H9 (cell line): Measurements from ENCODE around the gene RBM18. TPM values are rescaled to one million over a fixed set of nuclear protein-coding genes. Genes with fewer than 3 reads are reported as not detected.

ENCODE experiments used
- DNase-seq: peaks from one replicate; pipeline ENCODE4 v3.0.0-alpha.2; 2017
- H2AFZ ChIP-seq: one replicate; pipeline ENCODE4 v1.6.1; 2013; ENCODE audit warnings: mild to moderate bottlenecking, low read length, control low read depth, moderate library complexity
- H2AK5ac ChIP-seq: 2 replicates; pipeline ENCODE4 v1.6.1; 2013; ENCODE audit warnings: low read length, control low read depth, mixed read lengths; ENCODE audit not compliant: insufficient read length
- H2BK120ac ChIP-seq: one replicate; pipeline ENCODE4 v1.6.1; 2013; ENCODE audit warnings: low read depth, mild to moderate bottlenecking, low read length, control low read depth, inconsistent platforms; ENCODE audit not compliant: poor library complexity, severe bottlenecking
- H2BK12ac ChIP-seq: 2 replicates; pipeline ENCODE4 v1.6.1; 2013; ENCODE audit warnings: low read length, control low read depth, mixed read lengths, low read depth; ENCODE audit not compliant: insufficient read length
- H2BK15ac ChIP-seq: 2 replicates; pipeline ENCODE4 v1.6.1; 2013; ENCODE audit warnings: low read depth, low read length, control low read depth
- H2BK20ac ChIP-seq: one replicate; pipeline ENCODE4 v1.6.1; 2013; ENCODE audit warnings: low read depth, mild to moderate bottlenecking, low read length, control low read depth, inconsistent platforms; ENCODE audit not compliant: poor library complexity, severe bottlenecking
- H2BK5ac ChIP-seq: 2 replicates; pipeline ENCODE4 v1.6.1; 2013; ENCODE audit warnings: low read length, control low read depth, mixed read lengths; ENCODE audit not compliant: insufficient read length
- H3K14ac ChIP-seq: 2 replicates; pipeline ENCODE4 v1.6.1; 2013; ENCODE audit warnings: low read length, control low read depth; ENCODE audit not compliant: insufficient read depth
- H3K18ac ChIP-seq: 2 replicates; pipeline ENCODE4 v1.6.1; 2013; ENCODE audit warnings: low read depth, mild to moderate bottlenecking, mixed read lengths, low read length, control low read depth; ENCODE audit not compliant: insufficient read length
- H3K23ac ChIP-seq: 2 replicates; pipeline ENCODE4 v1.6.1; 2013; ENCODE audit warnings: low read length, control low read depth, mixed read lengths, low read depth; ENCODE audit not compliant: insufficient read length
- H3K23me2 ChIP-seq: 2 replicates; pipeline ENCODE4 v1.6.1; 2013; ENCODE audit warnings: low read depth, mild to moderate bottlenecking, mixed read lengths, low read length, control low read depth; ENCODE audit not compliant: insufficient read length, poor library complexity, severe bottlenecking
- H3K27ac ChIP-seq: 2 replicates; pipeline ENCODE4 v1.5.1; 2013; ENCODE audit warnings: low read length, control low read depth, mixed read lengths, low read depth; ENCODE audit not compliant: insufficient read length
- H3K27me3 ChIP-seq: 2 replicates; pipeline ENCODE4 v1.6.1; 2013; ENCODE audit warnings: low read length, control low read depth, inconsistent platforms; ENCODE audit not compliant: insufficient read depth
- H3K4ac ChIP-seq: 2 replicates; pipeline ENCODE4 v1.6.1; 2013; ENCODE audit warnings: low read depth, mild to moderate bottlenecking, control low read depth, inconsistent platforms, low read length, moderate library complexity
- H3K4me1 ChIP-seq: 2 replicates; pipeline ENCODE4 v1.6.1; 2013; ENCODE audit warnings: low read length, control low read depth, inconsistent platforms; ENCODE audit not compliant: insufficient read depth
- H3K4me2 ChIP-seq: 2 replicates; pipeline ENCODE4 v1.6.1; 2013; ENCODE audit warnings: low read length, control low read depth, mixed read lengths; ENCODE audit not compliant: insufficient read length, insufficient read depth
- H3K56ac ChIP-seq: 2 replicates; pipeline ENCODE4 v1.6.1; 2013; ENCODE audit warnings: low read depth, mild to moderate bottlenecking, mixed read lengths, low read length, control low read depth; ENCODE audit not compliant: insufficient read length
- H3K79me1 ChIP-seq: 2 replicates; pipeline ENCODE4 v1.6.1; 2013; ENCODE audit warnings: low read depth, mild to moderate bottlenecking, moderate library complexity, low read length, control low read depth, inconsistent platforms; ENCODE audit not compliant: insufficient read depth, poor library complexity, severe bottlenecking
- H3K79me2 ChIP-seq: 2 replicates; pipeline ENCODE4 v1.6.1; 2013; ENCODE audit warnings: low read length, control low read depth, inconsistent platforms; ENCODE audit not compliant: insufficient read depth
- H3K9ac ChIP-seq: 2 replicates; pipeline ENCODE4 v1.6.1; 2013; ENCODE audit warnings: low read length, control low read depth, mixed read lengths; ENCODE audit not compliant: insufficient read length; ENCODE audit errors: extremely low read depth
- H3K9me3 ChIP-seq: one replicate; pipeline ENCODE4 v1.6.1; 2013; ENCODE audit warnings: low read depth, low read length, inconsistent platforms; ENCODE audit not compliant: control insufficient read depth
- H3T11ph ChIP-seq: one replicate; pipeline ENCODE4 v1.6.1; 2013; ENCODE audit warnings: mild to moderate bottlenecking, low read length, control low read depth, inconsistent platforms
- H4K20me1 ChIP-seq: one replicate; pipeline ENCODE4 v1.6.1; 2013; ENCODE audit not compliant: control insufficient read depth, insufficient read length, insufficient read depth
- H4K5ac ChIP-seq: 2 replicates; pipeline ENCODE4 v1.6.1; 2013; ENCODE audit warnings: low read depth, mild to moderate bottlenecking, mixed read lengths, low read length, control low read depth; ENCODE audit not compliant: insufficient read length
- H4K8ac ChIP-seq: replicated peaks from 2 replicates; pipeline ENCODE4 v1.6.1; 2013; ENCODE audit warnings: low read length, control low read depth, mixed read lengths, low read depth; ENCODE audit not compliant: insufficient read length
- H4K91ac ChIP-seq: 2 replicates; pipeline ENCODE4 v1.6.1; 2013; ENCODE audit warnings: low read depth, mild to moderate bottlenecking, moderate library complexity, mixed read lengths, low read length, control low read depth; ENCODE audit not compliant: insufficient read length
- H3K27ac Mint-ChIP-seq, 3 experiments: 2 replicates in 2 of 3; 3 replicates in 1 of 3; pipeline ENCODE4 v1.8.0; 2020 to 2021; ENCODE audit warnings: mixed read lengths in 3 of 3, mild to moderate bottlenecking in 1 of 3, moderate library complexity in 1 of 3
- H3K27me3 Mint-ChIP-seq: 2 replicates; pipeline ENCODE4 v1.8.0; 2021; ENCODE audit warnings: low read depth, mild to moderate bottlenecking, moderate library complexity, mixed read lengths
- H3K36me3 Mint-ChIP-seq, 3 experiments: 2 replicates in 2 of 3; 3 replicates in 1 of 3; pipeline ENCODE4 v1.8.0; 2020 to 2021; ENCODE audit warnings: low read depth in 3 of 3, mixed read lengths in 3 of 3; ENCODE audit not compliant: insufficient read depth in 1 of 3
- H3K4me1 Mint-ChIP-seq, 2 experiments: 2 replicates each; pipeline ENCODE4 v1.8.0; 2020; ENCODE audit warnings: mixed read lengths in 2 of 2
- H3K4me3 Mint-ChIP-seq, 2 experiments: 2 replicates in 1 of 2; 3 replicates in 1 of 2; pipeline ENCODE4 v1.8.0; 2020 to 2021; ENCODE audit warnings: mild to moderate bottlenecking in 2 of 2, mixed read lengths in 2 of 2, moderate library complexity in 1 of 2
- H3K9me3 Mint-ChIP-seq, 2 experiments: 2 replicates in 1 of 2; 3 replicates in 1 of 2; pipeline ENCODE4 v1.8.0; 2020; ENCODE audit warnings: mild to moderate bottlenecking in 2 of 2, mixed read lengths in 2 of 2, moderate library complexity in 1 of 2
- WGBS: extraction: QIAGEN DNeasy Blood & Tissue Kit; methylation state at CpG from one replicate; pipeline ENCODE4 v1.1.7; 2013; ENCODE audit warnings: missing lambda C conversion rate, low lambda C conversion rate, mixed read lengths; ENCODE audit not compliant: insufficient read length; ENCODE audit errors: extremely low coverage; 5-methylcytosine and 5-hydroxymethylcytosine counted together
- total RNA-seq: library from RNA; stranded (reverse); gene quantifications from 2 replicates; pipeline ENCODE4 v1.2.1, GENCODE V29; 2021
- TF ChIP-seq, protein P1 (sequence below): fragments of 200-600 bp; sonication (generic); conservative IDR thresholded peaks from 3 replicates; pipeline ENCODE4 v1.8.0; 2021; ENCODE audit warnings: antibody characterized with exemption, mild to moderate bottlenecking

The RBM18 gene
- total RNA-seq, 1 experiment from 2014 or later = 18.9 TPM

DNA sequence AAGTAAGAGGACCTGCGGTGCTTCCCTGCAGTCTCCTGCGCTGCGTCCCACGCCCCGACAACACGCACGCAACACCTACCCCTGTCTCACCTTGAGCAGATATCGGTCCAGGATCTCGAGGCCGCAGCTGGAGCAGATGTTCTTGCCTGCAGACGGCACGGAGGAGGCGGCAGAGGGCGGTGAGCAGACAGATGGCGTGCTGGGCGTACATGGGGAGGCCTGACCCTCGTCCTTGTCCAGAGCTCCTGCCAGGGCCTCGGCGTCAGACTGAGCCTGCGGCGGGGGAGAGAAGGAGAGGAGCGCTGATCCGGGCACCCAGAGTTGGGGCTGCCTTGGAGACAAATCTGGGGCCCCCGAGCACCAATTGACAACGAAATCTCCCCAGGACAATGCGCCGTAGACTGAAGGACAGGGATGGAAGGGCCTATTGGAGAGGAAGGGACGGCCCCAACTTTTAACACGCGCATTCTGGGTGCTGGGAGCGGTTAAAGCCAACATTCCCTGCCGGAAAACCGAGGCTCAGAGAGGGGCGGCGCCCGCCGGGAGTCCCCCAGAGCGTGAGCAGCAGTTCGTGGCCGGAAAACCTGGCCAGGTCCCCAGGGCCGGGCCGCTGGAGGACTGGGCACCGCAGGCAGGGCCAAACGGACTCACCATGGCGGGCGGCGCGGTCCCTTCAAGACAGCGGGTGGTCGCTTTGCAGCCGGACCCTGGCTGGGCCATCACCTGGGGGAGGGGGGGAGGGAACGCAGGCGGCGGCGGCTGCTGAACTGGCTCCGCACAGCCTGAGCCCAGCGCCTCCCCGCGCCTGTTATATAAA, 37.7 kb downstream of the RBM18 start:
- no peak overlapping the region for H3K27ac ChIP-seq
- no peak overlapping the region for H3K56ac ChIP-seq
- no peak overlapping the region for H3K18ac ChIP-seq
- no peak overlapping the region for H2BK5ac ChIP-seq
- H3K79me1 ChIP-seq = no peaks in the 10 kb centered on the region
- Mint-ChIP-seq H3K27ac (no peak overlapping the region), H3K9me3 (peaks cover 4 to 5% of the 10 kb centered on the region in 2 experiments; a peak in 3 of 5 replicates), H3K36me3 (peaks cover 0 to 4% (median 1%) of the 10 kb centered on the region in 3 experiments; a peak in 4 of 7 replicates), H3K4me1 (peaks cover 10 to 32% of the 10 kb centered on the region in 2 experiments), H3K27me3 (peaks cover 67% of the 10 kb centered on the region), H3K4me3 (peak overlapping the region; percentile 47 to 75)
- H3K14ac ChIP-seq = no peak overlapping the region
- H3K23me2 ChIP-seq = peaks cover 14% of the 10 kb centered on the region
- H3K27me3 ChIP-seq = peaks cover 91% of the 10 kb centered on the region
- no peak overlapping the region for H4K8ac ChIP-seq
- WGBS = no CpG with 5 or more reads among the region's 59 CpGs
- no peak overlapping the region for H2BK120ac ChIP-seq
- no peak overlapping the region for H2BK12ac ChIP-seq
- H2BK20ac ChIP-seq = no peak overlapping the region
- no peak overlapping the region for H3K4ac ChIP-seq
- H3T11ph ChIP-seq = no peak overlapping the region
- no peak overlapping the region for H3K9ac ChIP-seq
- DNase-seq = peak; percentile 59
- H3K23ac ChIP-seq = no peak overlapping the region
- H2BK15ac ChIP-seq = no peak overlapping the region
- no peaks in the 10 kb centered on the region for H3K79me2 ChIP-seq
- H4K5ac ChIP-seq = no peak overlapping the region
- H3K9me3 ChIP-seq = no peaks in the 10 kb centered on the region
- no peak overlapping the region for H2AK5ac ChIP-seq
- no peak overlapping the region for H4K91ac ChIP-seq
- peak overlapping the region; percentile 36 for H3K4me2 ChIP-seq
- peaks cover 3% of the 10 kb centered on the region; the same call in 1 of the 2 replicates for H3K4me1 ChIP-seq
- peaks cover 2% of the 10 kb centered on the region for H4K20me1 ChIP-seq
- H2AFZ ChIP-seq = no peak overlapping the region
- TF ChIP-seq, protein P1, sequence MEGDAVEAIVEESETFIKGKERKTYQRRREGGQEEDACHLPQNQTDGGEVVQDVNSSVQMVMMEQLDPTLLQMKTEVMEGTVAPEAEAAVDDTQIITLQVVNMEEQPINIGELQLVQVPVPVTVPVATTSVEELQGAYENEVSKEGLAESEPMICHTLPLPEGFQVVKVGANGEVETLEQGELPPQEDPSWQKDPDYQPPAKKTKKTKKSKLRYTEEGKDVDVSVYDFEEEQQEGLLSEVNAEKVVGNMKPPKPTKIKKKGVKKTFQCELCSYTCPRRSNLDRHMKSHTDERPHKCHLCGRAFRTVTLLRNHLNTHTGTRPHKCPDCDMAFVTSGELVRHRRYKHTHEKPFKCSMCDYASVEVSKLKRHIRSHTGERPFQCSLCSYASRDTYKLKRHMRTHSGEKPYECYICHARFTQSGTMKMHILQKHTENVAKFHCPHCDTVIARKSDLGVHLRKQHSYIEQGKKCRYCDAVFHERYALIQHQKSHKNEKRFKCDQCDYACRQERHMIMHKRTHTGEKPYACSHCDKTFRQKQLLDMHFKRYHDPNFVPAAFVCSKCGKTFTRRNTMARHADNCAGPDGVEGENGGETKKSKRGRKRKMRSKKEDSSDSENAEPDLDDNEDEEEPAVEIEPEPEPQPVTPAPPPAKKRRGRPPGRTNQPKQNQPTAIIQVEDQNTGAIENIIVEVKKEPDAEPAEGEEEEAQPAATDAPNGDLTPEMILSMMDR = no peak
